Measurements from ENCODE around the gene TCN2.
"Not testable (repeated sequence)": the region's sequence is repeated elsewhere in the genome, so short reads cannot be mapped to it uniquely, and the experiment has no call there.

Gene TCN2

DNA sequence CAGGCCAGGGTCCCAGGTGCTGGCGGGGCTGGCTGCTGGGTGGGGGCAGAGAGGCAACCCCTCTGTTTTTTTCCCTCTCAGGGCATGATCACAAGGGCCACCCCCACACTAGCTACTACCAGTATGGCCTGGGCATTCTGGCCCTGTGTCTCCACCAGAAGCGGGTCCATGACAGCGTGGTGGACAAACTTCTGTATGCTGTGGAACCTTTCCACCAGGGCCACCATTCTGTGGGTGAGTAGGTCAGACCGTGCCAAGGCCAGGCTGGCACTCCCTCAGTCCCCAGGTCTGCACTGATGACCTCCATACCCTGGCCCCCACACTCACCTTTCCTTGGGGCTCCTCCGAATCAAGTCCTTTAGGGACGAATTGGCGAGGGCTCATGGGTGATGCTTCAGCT is 7.3 kb downstream of the TCN2 start:
- no peak for DNase-seq

DNA sequence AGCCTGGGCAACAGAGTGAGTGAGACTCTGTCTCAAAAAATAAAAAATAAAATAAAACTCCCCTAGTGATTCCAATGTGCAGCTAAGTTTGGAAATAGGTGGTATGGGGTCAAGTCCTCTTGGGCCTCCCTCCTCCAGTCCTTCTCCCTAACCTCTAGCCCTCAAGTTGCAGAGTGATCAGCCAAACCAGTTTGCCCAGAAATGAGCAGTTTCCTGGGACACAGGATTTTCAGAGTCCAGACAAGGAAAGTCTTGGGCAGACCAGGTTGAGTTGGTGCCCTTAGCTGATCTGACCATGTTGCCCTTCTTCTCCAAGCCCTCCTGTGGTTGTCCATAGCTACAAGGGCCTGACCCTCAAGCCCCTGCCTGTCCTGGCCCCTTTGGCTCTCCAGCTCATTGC is 7.9 kb downstream of the TCN2 start:
- no peak for DNase-seq

DNA sequence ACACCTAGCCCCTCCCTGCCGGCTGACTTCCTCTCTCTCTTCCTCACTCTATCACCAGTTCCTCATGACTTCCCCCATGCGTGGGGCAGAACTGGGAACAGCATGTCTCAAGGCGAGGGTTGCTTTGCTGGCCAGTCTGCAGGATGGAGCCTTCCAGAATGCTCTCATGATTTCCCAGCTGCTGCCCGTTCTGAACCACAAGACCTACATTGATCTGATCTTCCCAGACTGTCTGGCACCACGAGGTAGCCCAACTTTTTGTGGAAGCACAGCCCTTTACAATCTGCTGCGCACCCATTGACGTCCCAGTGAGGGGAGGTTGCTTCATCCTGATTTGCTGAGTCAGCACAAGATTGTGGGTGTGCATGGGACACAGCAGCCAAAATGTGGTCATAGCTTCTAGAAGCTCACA is 8.6 kb downstream of the TCN2 start:
- DNase-seq: no peak

DNA sequence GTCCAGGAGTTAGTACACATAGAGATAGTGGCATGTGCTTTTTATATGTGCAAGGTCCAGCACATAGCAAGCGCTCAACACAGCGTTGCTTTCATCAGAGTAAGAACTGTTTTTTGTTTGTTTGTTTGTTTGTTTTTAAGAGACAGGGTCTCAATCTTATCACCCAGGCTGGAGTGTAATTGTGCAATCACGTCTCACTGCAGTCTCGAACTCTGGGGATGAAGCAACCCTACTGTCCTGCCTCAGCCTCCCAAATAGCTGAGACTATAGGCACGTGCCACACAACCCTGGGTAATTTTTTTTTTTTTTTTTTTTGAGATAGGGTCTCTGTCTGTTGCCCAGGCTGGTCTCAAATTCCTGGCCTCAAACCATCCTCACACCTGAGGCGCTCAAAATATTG is 10.8 kb downstream of the TCN2 start:
- DNase-seq: no peak

DNA sequence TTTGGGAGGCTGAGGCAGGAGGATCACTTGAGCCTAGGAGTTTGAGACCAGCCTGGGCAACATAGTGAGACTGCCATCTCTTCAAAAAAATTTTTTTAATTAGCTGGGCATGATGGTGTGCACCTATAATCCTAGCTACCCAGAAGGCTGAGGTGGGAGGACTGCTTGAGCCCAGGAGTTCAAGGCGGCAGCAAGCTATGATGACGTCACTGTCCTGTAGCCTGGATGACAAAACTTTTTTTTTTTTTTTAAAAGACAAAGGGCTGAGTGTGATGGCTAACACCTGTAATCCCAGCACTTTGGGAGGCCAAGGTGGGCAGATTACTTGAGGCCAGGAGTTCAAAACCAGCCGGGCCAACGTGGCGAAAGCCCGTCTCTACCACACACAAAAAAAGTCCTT is 12.9 kb downstream of the TCN2 start:
- DNase-seq: not testable (repeated sequence)

DNA sequence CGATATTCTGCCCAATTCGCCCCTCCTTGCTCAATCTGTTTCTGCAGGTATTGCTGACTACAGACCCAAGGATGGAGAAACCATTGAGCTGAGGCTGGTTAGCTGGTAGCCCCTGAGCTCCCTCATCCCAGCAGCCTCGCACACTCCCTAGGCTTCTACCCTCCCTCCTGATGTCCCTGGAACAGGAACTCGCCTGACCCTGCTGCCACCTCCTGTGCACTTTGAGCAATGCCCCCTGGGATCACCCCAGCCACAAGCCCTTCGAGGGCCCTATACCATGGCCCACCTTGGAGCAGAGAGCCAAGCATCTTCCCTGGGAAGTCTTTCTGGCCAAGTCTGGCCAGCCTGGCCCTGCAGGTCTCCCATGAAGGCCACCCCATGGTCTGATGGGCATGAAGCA is 19.4 kb downstream of the TCN2 start:
- DNase-seq: no peak

DNA sequence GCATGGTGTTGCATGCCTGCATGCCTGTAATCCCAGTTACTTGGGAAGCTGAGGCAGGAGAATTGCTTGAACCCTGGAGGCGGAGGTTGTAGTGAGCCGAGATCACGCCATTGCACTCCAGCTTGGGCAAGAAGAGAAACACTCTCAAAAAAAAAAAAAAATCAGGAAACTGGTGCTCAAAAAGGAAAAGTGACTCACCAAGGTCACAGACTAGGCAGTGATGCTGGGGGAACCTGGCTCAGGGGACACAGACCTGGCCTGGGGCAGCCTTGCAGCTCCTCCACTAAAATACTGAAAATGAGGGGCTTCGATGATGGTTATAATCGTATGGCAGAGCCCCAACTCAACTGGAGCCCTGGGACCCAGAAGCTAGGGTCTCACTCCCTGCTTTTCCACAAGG is 20.5 kb downstream of the TCN2 start:
- DNase-seq: no peak

DNA sequence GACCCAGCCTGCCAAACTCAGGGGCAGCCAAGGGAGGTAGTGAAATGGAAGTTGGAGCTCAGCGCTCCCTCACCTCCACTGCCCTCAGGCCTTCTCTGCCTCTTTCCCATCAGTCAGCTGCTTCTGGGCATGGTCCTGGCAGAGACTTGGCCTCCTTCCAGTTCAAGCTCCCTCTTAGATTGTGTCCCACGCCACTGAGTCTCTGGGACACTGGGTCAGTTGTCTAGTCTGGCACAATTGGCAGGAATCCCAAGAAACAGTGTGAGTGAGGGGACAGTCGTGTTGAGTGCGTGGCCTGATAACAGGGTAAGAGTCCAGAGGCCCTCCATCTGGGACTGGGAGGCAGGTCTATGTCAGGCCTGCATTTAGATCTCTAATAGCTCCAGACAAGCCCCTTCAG is 21.5 kb downstream of the TCN2 start:
- DNase-seq: peak in 1 of 2 experiments; percentile 56

DNA sequence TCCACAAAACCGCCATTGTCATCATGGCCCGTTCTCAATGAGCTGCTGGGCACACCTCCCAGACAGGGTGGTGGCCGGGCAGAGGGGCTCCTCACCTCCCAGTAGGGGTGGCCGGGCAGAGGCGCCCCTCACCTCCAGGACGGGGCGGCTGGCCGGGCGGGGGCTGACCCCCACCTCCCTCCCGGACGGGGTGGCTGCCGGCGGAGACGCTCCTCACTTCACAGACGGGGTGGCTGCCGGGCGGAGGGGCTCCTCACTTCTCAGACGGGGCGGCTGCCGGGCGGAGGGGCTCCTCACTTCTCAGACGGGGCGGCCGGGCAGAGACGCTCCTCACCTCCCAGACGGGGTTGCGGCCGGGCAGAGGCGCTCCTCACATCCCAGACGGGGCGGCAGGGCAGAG is 24.5 kb downstream of the TCN2 start:
- DNase-seq: not testable (repeated sequence)

DNA sequence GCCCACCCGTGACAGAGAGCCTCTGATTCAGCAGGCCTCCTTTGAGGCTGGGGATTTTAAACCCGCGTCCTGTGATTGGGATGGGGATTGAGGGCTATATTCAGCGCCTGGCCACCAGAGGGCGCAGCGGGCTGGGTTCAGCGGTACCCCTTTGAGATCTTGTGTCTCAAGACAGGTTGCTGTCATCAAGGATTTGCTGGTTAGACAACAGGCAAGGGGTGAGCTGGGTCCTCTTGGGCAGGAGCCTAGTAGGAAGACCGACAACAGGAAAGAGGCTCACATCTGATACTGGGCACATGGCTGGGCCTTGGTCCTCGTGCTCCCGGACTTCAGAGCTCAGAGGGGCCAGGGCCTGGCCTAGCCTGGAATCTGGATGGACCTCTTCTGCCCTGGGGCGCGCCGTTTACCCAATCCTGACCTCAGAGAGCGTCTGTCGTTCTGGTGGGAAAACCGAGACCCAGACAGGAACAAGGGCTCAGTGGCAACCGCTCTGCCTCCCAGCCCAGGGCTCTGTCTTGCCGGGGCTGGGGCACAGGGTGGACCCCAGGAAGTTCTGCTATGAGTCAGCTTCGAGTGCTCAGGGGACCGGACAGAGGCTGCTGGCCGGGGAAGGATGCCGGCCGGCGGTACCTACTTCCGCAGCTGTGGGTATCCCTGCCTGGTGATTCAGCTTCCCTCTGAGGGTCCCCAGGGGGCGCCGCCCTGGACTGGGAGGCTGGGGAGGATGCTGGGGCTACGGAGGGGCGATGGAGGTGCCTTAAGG is 27.7 kb downstream of the TCN2 start:
- DNase-seq: peak; percentile 83 to 95

DNA sequence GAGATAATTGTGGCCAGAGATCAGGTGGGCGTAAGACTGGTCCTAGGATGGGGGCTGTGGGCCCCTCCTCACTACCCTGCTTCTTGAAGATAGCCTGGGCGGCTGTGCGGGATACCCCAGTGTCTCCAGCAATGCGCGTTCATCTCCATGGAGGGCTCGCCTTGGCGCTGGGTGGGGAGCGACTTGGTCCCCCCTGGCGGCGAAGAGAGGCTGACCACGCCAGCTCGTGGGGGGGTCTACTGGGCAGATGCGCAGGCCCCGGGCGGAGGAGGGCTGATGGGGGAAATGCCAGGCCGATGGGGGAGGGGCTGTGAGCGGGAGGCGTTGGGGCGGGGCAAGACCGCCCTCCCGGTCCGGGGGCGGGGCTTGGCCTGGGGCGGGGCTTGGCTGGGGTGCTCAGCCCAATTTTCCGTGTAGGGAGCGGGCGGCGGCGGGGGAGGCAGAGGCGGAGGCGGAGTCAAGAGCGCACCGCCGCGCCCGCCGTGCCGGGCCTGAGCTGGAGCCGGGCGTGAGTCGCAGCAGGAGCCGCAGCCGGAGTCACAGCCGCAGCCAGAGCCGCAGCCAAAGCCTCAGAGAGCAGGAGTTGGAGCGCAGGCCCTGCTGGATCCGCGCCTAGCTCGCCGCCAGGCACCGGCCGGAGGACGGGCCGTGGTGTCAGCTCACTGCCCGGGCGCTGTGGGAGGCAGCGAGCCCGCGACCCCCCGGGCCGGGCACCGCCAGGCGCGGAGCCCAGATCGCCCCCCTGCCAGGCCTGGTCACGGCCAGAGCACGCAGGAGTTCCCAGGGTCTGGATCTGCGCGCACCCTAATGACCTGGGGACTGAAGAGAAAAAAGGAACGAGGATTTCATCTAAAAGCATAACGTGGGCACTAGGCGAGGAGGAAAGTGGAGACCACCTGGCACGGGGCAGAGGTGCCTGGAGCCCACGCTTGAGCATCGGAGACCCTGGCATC is 28.6 kb downstream of the TCN2 start, which contains the start of gene SLC35E4:
Gene SLC35E4, plus strand, starts transcription at position 509 of the 953 bp plus-strand sequence. CDS start 670 bp downstream, outside the sequence.
- peak; percentile 92 to 95 for DNase-seq

DNA sequence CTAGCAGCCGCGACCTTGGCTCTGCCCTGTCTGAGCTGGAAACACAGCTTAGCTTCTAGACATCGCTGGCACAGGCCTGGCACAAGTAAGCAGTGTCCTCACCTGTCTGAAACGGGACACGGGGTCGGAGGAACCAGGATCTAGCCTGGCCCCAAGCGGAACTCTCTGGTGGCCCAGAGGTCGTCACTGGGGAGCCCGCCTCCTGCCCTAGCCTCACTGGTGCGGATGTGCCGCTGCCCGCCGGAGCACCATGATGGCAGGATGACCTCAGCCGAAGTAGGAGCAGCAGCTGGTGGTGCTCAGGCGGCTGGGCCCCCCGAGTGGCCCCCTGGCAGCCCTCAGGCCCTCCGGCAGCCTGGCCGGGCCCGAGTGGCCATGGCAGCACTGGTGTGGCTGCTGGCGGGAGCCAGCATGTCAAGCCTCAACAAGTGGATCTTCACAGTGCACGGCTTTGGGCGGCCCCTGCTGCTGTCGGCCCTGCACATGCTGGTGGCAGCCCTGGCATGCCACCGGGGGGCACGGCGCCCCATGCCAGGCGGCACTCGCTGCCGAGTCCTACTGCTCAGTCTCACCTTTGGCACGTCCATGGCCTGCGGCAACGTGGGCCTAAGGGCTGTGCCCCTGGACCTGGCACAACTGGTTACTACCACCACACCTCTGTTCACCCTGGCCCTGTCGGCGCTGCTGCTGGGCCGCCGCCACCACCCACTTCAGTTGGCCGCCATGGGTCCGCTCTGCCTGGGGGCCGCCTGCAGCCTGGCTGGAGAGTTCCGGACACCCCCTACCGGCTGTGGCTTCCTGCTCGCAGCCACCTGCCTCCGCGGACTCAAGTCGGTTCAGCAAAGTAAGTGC is 29.5 kb downstream of the TCN2 start:
- peak in 1 of 2 experiments; percentile 61 for DNase-seq

DNA sequence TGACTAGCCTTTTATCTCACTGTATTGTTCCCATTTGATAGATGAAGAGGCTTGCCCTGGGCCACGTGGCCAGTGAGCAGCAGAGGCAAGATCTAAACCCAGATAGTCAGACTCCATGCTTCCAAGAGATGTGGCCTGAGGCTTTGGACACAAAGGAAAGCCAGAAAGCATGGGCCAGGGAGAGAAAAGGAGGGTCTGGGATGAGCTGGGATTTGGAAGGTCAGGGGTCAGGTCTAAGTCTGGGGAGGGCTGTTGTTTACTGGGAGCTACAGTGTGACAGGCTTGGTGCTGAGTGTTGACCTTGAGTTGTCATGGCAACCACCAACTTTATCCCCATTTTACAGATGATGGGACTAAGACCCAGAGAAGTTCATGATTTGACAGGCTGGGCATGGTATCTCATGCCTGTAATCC is 30.7 kb downstream of the TCN2 start:
- no peak for DNase-seq

DNA sequence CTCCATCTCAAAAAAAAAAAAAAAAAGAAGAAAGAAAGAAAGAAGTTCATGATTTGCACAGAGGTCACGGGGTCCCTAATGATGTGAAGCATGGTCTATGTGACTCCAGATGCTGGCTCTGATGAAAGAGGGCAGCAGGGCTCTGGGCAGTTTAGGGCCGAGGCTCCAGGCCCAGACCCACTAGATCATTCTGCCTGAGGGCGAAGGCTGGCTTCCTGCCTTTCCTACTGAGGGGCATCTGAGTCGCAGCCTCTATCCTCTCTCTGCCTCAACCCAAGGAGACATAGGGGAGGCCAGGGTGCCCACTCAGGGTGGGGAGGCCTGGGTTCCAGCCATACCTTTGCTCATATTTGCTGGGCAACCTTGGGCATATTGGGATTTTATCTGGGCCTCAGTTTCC is 33.4 kb downstream of the TCN2 start:
- no peak for DNase-seq

DNA sequence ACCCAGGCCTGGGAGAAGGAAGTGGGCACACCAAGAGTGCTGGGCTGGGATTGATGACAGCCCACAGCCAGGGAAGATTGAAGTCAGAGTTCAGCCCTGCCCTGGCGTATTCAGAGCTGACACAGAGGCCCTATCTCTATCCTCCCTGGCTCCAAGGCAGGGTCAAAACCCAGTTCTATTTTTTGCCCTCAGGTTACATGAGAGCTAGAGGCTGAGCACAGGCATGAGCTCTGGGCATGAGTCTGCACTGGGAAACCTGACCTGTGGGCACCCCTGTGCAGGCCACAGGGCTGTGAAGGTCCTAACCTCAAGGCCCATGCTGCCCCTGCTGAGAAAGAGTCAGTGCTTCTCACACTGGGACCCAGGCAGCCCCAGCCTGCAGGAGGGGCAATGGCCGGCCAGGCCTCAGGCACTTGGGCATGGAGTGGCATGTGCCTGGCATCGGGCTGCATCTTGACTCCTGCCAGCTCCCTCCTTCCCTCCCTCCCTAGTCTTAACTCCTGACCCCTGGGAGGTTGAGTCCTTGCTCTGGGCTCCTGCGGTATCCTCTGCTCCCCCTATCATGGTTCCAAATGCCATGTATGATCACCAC is 34.0 kb downstream of the TCN2 start:
- DNase-seq: no peak

DNA sequence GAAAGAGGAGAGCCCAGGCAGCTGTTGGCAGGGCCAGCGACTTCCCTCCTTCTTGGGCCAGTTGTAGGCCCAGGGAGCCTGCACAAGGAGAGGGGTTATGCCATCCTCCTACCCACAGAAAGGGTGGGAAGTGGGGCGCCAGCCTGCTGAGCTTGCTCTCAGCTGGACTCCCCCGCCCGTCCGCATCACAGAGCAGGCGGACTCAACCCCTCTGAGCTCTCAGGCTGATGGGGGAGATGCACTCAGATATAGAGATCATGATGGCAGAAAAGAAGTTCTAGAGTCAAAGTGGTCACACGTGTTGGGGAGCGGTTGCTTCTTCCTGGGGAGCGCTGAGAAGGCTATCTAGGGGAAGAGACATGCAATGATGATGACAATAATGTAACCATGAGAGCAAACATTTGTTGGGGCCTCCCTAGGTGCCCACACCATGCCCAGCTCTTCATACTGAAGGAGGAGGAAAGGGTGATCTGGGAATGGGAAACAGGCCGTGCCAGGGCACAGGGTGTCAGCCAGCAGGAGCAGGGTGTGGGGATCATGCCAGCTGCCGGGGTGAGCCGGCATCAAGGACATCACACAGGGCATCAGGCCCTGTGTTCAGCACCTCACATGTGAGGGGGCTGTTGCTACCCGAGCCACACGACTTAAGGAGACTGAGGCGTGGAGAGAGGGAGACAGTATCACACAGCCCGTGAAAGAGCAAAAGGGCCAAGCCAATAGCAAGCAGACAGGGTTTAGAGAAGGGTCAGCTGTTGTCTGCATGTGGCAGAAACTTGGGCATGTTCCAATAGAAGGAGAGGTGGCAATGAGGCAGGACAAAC is 36.3 kb downstream of the TCN2 start:
- no peak for DNase-seq

DNA sequence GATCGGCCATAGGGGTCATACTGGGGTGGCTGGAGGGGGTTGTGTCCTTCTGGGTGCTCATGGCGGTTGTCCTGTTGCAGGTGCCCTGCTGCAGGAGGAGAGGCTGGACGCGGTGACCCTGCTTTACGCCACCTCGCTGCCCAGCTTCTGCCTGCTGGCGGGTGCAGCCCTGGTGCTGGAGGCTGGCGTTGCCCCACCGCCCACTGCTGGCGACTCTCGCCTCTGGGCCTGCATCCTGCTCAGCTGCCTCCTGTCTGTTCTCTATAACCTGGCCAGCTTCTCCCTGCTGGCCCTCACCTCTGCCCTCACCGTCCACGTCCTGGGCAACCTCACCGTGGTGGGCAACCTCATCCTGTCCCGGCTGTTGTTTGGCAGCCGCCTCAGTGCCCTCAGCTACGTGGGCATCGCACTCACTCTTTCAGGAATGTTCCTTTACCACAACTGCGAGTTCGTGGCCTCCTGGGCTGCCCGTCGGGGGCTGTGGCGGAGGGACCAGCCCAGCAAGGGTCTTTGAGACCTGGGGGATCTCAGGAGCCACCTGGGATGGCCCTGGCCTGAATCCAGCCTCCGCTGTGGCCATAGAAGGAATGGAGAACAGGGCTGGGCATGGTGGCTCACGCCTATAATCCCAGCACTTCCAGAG is 39.7 kb downstream of the TCN2 start:
- DNase-seq: no peak

DNA sequence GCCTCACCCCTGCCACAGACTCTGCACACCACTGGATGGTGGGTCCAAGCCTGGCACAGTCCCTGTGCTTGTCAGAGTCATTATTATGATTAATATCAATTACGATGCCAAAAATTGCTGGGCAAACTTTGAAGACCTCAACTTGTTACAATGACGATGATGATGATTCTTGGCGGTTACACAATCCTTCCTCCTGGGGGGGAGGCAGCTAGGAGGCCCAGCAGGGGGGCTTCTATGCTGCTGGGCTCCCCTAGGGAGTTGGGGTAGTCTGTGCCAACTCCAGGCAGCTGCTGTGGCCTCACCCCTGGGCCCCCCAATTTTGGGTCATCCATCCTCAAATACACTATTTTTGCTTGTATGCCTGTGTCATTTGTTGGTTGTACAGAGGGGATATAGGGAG is 40.6 kb downstream of the TCN2 start:
- DNase-seq: no peak

DNA sequence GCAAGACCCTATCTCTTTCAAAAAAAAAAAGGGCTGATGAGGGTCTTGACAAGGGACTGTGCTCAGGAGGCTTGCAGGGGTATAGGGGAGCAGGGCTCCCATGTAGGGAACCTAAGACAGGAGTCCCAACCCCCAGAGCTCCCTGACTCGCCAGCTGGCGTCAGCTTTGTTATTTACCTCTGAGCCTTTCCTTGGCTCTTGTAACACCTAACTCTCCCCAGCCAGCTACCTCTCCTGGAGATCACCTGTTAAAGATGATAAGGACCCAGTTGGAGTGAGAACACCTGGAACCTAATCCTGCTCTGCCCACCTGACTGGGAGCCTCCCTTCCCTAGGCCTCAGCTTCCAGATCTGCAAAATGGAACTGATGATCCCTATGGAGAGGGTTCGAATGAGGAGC is 41.9 kb downstream of the TCN2 start:
- no peak for DNase-seq

DNA sequence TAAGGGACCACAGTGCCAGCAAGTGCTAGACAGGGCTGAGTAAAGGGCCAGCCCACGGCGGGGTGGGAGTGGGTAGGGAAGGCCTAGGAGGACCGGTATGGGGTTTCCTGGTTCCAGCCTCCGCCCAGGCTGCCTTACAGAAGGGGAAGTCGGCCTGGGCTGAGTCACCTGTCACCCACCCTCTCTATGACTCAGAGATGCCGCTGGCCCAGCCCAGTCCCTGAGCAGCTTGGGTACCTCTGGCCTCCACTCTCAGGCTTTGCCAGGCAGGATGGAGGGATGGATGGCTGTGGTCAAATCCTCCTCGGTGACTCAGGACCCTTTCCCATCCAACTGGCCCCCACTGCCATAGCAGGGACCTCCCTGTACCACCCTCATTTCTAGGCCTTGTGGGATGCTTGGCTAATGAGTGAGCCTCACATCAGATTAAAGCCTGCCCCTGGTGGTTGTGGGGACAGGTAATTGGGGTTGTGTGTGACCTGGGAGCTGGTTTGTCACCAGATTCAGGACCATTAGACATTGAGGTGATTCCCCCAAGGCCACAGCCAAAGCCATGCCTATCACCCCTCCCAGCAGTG is 42.5 kb downstream of the TCN2 start:
- DNase-seq: no peak
